RCC 7860 (cell line): Measurements from ENCODE around the gene NHSL1.

Experiments used
- DNase-seq: peaks from one replicate; pipeline ENCODE4 v3.0.0-alpha.2; 2015; ENCODE audit warnings: low spot score
- FAIRE-seq: peaks from 2 replicates; lab custom pipeline; 2012; peaks lifted over from hg19 to GRCh38; lab: Jason Lieb, UNC

Gene NHSL1

GRCh38 chr6:138498629-138499302 is 528 bp downstream of the NHSL1 start:
- no peak for FAIRE-seq

GRCh38 chr6:138497286-138497685 is 2.0 kb downstream of the NHSL1 start:
- DNase-seq, result no peak
- FAIRE-seq, result no peak

More at GRCh38 chr6:138498629-138499302, 528 bp downstream of the NHSL1 start:
- no peak for DNase-seq

GRCh38 chr6:138494312-138494711 is 5.0 kb downstream of the NHSL1 start:
- FAIRE-seq (no peak), DNase-seq (no peak)

GRCh38 chr6:138493413-138493812 is 5.9 kb downstream of the NHSL1 start:
- no peak for FAIRE-seq
- DNase-seq, result no peak

GRCh38 chr6:138492871-138493270 is 6.4 kb downstream of the NHSL1 start:
- FAIRE-seq, result no peak

GRCh38 chr6:138492113-138492512 is 7.2 kb downstream of the NHSL1 start:
- DNase-seq, result no peak
- no peak for FAIRE-seq

More at GRCh38 chr6:138492871-138493270, 6.4 kb downstream of the NHSL1 start:
- DNase-seq, result no peak

- DNase-seq (no peak), FAIRE-seq (no peak)
Observed at GRCh38 chr6:138491017-138491416, 8.3 kb downstream of the NHSL1 start.

- FAIRE-seq, result no peak
- no peak for DNase-seq
Observed at GRCh38 chr6:138489846-138490245, 9.4 kb downstream of the NHSL1 start.

GRCh38 chr6:138487102-138487604 is 12.1 kb downstream of the NHSL1 start:
- FAIRE-seq, result no peak
- DNase-seq, result no peak

GRCh38 chr6:138486249-138487101 is 12.8 kb downstream of the NHSL1 start:
- FAIRE-seq (no peak), DNase-seq (no peak)

- DNase-seq (no peak), FAIRE-seq (no peak)
Observed at GRCh38 chr6:138485586-138486248, 13.6 kb downstream of the NHSL1 start.

- FAIRE-seq (no peak), DNase-seq (no peak)
Observed at GRCh38 chr6:138485005-138485545, 14.2 kb downstream of the NHSL1 start.

- DNase-seq (no peak), FAIRE-seq (no peak)
Observed at GRCh38 chr6:138484018-138484731, 15.1 kb downstream of the NHSL1 start.

- DNase-seq (no peak), FAIRE-seq (no peak)
Observed at GRCh38 chr6:138482816-138483215, 16.5 kb downstream of the NHSL1 start.

- DNase-seq, result no peak
Observed at GRCh38 chr6:138480279-138480949, 18.9 kb downstream of the NHSL1 start.

GRCh38 chr6:138477913-138478539 is 21.3 kb downstream of the NHSL1 start:
- DNase-seq (no peak), FAIRE-seq (no peak)

More at GRCh38 chr6:138480279-138480949, 18.9 kb downstream of the NHSL1 start:
- peak; percentile 63 for FAIRE-seq

GRCh38 chr6:138476116-138476515 is 23.2 kb downstream of the NHSL1 start:
- FAIRE-seq, result no peak

GRCh38 chr6:138473144-138473543 is 26.1 kb downstream of the NHSL1 start:
- FAIRE-seq, result no peak
- no peak for DNase-seq

More at GRCh38 chr6:138476116-138476515, 23.2 kb downstream of the NHSL1 start:
- DNase-seq, result no peak

GRCh38 chr6:138468320-138469015 is 30.8 kb downstream of the NHSL1 start:
- DNase-seq (peak; percentile 39), FAIRE-seq (no peak)
